GM10847 (cell line): ENCODE data around the gene PTPRM.

Source experiments
- POLR2A ChIP-seq: IDR thresholded peaks from 2 replicates; pipeline ENCODE4 v1.6.1; 2011; ENCODE audit not compliant: insufficient read length; ENCODE audit errors: extremely low read depth

The PTPRM gene

DNA sequence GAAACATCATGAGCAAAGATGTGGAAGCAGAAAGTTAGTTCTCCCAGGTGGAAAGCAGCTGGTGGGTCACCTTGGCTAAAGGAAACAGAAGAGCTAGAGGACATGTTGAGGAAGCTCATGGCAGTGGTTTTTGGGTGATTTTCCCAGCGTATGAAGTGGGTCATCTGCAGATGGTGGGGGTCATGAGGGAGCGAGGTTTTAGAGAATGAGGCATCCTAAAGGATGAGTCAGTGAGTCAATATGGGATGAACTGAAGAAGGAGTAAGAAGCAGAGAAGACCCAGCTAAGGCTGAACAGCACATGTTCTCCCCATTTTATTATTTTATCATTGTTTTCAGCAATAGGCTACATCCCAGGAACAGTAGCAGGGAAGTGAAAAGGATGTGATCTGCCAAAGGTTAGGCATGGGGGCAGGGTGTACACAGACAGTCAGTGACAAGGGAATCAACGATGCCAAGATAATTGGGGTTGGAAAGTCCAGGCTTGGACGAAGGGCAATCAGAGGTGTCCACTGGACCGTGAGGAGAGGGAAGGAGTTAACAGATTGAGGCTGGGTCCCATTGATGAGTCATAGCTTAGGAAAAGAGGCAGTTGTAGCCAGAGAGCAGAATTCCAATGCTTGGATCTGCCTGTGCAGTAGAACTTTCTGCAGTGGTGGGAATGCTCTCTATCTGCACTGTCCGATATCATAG is 752.8 kb downstream of the PTPRM start:
- TF ChIP-seq POLR2A = no peak

DNA sequence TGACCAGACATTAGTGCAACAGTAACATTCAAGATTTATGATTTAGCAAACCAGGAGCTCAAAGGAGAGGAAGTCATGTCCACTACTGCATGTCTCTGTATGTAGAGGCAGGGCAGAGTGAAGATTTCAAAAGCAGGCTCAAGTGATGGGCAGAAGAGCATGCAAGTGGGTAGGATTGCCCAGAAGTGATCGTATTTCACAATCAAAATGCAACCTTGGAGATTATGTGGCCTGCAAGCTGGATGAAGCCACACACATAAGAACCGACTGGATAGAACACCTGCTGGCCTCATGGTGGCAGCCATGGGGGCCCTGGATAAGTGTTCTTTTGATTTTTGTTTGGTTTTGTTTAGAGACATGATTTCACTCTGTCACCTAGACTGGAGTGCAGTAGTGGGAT is 755.4 kb downstream of the PTPRM start:
- TF ChIP-seq POLR2A = no peak

DNA sequence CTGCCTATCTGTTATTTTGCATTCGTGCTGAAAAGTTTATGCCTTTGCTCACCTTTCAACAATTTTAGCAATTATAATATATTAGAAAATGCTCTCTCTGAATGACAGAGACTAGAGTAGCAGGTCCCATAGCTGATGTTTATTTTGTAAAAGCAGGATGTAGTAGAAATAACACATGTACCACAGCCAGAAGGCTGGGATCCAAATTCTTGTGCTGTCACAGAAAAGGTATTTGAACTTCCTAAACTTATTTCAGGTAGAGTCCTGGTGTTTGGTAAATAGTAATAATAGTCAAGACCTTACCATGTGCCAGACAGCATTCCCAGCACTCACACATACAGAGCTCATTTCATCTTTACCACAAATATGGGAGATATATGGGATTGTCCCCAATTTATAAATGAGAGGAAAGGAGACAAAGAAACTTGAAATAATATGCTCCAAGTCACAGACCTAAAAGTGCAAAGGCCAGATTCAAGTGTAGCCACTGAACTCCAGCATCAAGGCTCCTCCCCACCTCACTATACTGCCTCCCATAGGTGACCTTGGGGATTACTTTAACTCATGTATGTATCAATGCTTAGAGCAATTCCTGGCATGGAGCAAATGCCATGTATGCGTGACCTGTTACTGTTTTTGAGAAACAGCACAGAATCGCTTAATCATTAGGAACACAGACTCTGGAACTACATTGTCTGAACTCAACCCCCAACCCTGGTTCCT is 757.4 kb downstream of the PTPRM start:
- TF ChIP-seq POLR2A = no peak

DNA sequence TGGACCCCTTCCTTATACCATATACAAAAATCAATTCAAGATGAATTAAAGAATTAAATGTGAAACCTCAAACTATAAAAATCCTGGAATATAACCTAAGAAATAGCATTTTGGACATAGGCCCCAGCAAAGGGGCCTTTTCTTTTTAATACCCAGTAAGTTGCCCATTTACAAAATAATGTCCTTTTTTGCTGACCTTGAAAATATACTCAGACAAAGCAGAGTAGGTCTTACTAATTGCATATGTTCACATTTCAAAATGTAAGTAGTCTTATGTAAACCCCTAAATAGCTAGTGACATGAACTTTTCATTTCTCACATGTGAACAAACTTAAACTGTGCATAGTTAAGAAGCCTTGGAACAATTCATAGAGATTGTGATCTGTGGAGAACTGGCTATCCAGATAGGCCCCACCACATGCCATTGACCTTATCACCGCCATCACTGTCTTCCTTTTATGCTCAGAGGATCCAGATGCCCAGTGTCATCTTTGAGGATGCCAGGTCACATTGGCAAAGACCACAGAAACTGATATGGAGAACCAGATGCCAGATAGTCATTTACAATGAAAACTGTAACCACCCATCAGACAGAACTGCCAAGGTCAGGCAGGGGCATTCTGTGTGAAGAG is 759.8 kb downstream of the PTPRM start:
- no peak for TF ChIP-seq POLR2A

DNA sequence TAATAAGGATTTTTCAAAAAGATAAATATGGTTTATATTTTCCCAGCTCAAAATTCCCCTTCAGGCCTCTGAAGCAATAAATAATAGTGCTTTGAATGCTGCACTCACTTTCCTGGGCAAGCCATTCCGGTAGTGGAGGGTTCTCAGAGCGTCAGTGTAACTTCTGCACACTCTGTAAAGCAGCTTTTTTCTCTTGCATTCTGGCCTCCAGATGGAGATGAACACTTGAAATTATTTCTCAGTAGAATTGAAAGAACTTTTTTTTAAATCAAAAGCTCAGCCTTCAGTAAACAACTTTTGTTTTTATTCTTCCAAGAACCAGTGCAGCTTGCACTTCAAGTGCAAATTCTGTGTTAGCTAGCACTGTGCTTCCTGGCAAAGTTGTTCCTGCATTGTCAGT is 761.0 kb downstream of the PTPRM start:
- no peak for TF ChIP-seq POLR2A

DNA sequence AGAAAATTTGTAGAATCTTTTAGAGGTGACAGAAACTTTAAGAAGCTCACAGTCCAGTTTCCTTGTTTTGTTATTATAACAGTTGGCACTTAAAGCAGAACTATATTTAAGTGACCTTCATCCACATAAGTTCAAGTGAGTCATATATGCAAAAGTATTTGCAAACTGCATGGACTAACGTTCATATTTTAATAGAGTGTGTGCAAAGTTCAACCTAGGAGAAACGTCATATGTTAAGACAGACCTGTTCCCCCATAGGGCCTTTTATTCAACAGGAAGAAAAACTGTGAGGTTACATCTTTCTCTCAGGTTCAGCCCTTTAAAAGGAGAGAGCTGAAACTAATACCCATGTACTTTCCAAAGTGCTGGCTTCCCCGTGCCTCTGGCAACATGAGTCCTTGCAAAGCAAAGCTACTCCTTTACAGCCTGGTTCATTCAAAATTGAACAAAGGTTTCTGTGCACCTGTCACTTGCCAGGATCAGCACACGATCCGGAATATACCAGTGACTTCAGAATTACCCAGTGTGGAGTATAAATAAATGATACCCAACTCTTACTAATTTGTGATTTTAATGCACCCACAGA is 762.2 kb downstream of the PTPRM start:
- TF ChIP-seq POLR2A = no peak

DNA sequence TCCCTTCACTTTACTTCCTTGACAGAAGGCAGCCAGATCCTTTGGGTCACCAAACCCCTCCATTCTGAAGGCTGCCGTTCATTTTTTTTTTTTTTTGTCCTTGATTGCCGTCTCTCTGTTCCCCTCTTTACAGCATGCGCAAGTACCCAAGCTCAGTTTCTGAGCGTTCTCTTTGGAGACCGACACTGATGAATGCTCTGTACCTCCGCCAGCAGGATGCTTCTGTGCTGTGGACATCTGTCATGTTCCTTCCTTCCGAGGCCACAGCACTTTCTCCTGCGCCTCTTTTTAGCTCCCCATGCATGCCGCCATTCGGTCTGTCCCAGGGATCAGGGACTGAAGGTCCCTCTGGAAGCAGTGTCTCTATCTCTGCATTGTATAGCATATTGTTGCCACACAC is 763.5 kb downstream of the PTPRM start:
- TF ChIP-seq POLR2A = no peak

DNA sequence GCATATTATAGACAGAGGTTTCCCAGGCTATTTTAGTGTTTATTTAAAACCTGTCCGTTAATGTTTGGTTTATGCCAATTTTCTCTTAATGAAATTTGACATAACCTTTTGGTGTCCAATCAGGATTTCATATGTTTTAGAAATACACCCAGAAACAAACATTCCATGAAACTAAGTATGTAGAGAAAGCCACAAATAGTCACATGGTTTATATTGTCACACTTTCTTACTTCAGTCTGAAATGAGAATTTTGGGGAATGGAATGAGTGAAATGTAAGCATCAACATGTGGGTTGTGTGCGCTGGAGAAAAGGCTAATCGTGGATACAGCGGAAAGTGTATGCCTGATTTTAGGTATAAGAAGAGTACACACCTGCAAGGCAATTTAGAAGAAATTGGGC is 765.2 kb downstream of the PTPRM start:
- no peak for TF ChIP-seq POLR2A

DNA sequence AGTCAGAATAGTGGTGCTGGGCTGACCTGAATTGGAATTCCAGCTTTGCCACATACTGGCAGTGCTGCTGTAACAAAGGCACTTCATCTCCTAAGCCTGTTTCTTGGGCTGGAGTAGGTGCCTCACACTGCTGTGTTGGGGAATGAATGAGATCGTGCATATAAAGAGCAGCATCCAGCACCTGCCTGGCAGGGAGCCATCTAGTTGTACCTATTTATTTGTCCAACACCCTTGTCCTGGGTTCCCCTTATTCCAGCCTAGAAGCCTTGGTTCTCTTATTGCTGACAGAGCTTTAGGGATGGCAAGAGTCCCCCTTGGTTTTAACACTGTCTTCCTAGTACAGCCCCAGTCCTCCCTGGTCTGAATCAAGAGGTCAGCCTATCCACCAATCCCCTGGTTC is 766.8 kb downstream of the PTPRM start:
- TF ChIP-seq POLR2A = no peak

DNA sequence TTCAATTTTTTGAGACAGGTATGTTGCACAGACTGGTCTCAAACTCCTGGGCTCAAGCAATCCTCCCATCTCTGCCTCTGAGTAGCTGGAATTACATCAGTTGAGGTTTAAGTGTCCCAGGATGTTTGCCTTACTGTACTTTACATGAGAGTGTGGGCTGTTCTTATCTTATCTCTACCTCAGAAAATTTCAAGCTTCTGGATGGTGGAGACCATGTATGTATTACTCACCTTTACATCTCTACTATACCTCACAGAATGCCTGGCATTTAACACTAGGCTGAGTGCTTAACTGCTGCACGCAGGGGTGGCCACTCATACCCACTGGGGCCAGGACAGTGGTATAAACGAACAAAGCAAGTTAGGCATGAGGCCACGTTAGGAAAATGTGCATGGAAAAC is 770.1 kb downstream of the PTPRM start:
- no peak for TF ChIP-seq POLR2A

DNA sequence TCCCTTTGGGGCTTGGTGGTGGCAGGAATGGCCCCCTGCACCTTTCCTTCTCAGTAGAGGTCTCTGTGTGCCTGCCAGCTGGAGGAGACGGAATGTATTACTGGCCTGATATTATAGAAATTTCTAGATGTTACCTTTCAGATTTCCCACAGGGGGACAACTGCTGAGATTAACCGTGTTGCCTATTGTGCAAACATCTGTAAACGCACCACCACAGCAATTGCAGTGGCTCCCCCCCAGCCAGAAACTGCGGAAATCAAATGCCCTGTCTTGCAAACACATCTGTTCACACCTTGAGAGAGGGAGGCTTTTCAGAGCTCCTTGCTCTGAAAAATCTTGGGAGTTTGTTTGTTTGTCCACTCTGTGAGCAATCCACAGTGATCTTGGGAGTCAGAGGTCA is 772.1 kb downstream of the PTPRM start:
- no peak for TF ChIP-seq POLR2A

DNA sequence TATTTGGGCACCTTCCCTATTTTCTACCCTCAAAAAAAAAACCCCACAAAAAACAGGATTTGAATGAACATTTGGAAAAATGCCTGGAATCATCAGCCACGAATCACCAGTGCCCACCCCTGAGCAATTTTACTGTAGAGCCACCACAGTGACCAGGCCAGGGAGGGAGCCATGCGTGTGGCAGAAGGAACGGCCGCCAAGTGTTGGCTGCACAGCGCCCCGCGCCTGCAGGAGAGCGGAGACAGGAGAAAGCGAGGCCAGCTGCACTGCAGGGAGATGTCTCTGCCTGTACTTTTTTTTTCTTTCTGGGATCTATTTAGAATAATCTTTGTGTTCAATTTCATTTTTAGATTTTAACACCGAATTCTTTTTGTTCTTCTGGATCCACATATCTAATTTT is 772.8 kb downstream of the PTPRM start:
- no peak for TF ChIP-seq POLR2A

DNA sequence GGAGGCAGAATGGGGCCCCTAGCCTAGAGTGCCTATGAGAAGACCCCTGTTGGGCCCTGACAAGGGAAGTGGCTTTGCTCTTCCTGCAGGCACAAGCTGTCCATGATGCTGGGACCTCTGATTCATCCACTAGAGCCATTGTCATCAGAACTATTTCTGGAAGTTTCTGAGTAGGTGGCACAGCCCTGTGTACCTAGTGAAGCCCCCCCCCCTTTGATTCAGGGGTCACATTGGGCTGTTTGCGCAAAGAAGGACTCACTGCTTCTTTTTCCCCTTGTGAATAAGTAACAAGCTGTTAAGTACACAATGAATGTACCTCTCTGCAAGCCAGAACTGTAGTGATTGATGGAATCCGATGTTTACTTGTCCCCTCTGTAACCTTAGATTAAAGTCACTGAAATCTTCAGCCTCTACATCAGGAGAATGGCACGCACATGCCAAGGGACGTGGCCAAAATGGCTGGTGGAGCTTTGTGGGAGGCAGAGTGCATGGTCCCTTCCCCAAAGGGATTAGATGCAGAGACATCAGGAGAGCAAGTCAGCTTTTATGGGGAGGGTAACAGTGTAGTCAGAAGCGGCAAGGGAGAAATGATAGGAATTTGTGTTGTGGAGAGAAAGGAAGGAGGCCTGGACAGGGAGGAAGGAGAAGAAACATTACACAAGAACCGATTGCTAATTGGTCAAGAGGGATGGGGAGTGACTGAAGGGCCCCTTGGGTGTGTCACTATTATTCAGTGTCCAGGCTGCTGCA is 774.5 kb downstream of the PTPRM start:
- TF ChIP-seq POLR2A = no peak

DNA sequence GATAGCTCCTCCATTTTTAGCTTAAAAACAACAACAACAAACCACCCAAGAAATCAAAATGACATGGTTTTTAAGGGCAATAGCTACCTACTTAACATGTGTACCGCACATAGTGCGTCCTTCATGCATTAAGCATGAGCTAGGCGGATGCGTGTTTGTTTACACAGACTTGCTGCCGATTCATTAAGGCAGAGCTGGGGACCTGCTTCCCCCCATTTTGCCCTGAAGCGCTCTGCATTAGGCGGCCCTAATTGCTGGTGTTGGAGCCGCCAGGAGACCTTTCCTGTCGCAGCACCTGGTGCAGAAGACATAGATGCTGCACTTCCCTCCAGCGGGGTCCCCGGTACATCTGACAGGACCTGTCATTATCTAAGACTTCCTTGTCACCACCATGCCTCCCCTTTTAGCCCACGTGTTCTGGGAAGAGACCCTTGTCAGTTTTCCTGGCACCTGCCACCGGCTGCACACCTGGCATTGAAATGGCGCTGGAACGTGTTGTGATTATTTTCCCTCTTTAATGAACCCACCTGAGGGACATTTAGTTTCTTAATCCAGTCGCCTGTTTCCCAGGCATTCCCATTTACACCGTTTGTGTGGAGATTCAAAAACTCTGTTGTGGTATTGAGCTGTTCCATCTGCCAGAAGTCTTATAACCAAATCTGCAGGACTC is 781.1 kb downstream of the PTPRM start:
- TF ChIP-seq POLR2A = no peak
